Adrenal gland (tissue), 12 donors: Measurements from ENCODE around the gene BOC. TPM values are rescaled to one million over a fixed set of nuclear protein-coding genes. Genes with fewer than 3 reads are reported as not detected.

Experiments
- DNase-seq, 7 donors: peaks; one replicate each; pipeline ENCODE4 v3.0.0-alpha.2; 2019 to 2020
- H3K27ac ChIP-seq, 5 donors: fragments of 200-600 bp; sonication (generic) in 4 of 5; 1 replicate in 3 of 5; 2 replicates in 2 of 5; pipeline versions ENCODE4 v1.5.1 to v1.8.0; 2016 to 2020; ENCODE audit warnings: mild to moderate bottlenecking in 1 of 5
- H3K27me3 ChIP-seq: fragments of 200-600 bp; 2 replicates; pipeline ENCODE4 v1.8.0; 2021
- H3K36me3 ChIP-seq, 2 donors: fragments of 200-600 bp; replicated peaks in 1 of 2; 1 replicate in 1 of 2; 2 replicates in 1 of 2; pipeline versions ENCODE4 v1.5.1 to v1.8.0; 2018 to 2022
- H3K4me1 ChIP-seq, 2 donors: fragments of 200-600 bp; replicated peaks in 1 of 2; 1 replicate in 1 of 2; 2 replicates in 1 of 2; pipeline versions ENCODE4 v1.5.1 to v1.8.0; 2018 to 2021
- H3K4me3 ChIP-seq, 4 donors: fragments of 200-600 bp; sonication (generic) in 3 of 4; one replicate each; pipeline ENCODE4 v1.5.1; 2016 to 2018
- H3K9me3 ChIP-seq, 3 donors: fragments of 200-600 bp; sonication (generic) in 1 of 3; replicated peaks in 1 of 3; 1 replicate in 2 of 3; 2 replicates in 1 of 3; pipeline versions ENCODE4 v1.5.1 to v1.8.0; 2016 to 2021
- CTCF ChIP-seq, 6 experiments: fragments of 450-650 bp in 4 of 6; fragments of 200-600 bp in 2 of 6; sonication (generic) in 1 of 6; IDR thresholded peaks; 1 replicate in 5 of 6; 2 replicates in 1 of 6; pipeline versions ENCODE4 v1.5.1 to v1.8.0; 2016 to 2021; ENCODE audit warnings: antibody characterized with exemption in 6 of 6, mild to moderate bottlenecking in 2 of 6, moderate library complexity in 1 of 6
- POLR2A ChIP-seq, 2 donors: fragments of 450-650 bp; IDR thresholded peaks; one replicate each; pipeline ENCODE4 v1.6.1; 2017; ENCODE audit warnings: antibody characterized with exemption in 2 of 2, mild to moderate bottlenecking in 2 of 2, moderate library complexity in 1 of 2
- WGBS, 4 donors: extraction: QIAGEN DNeasy Blood & Tissue Kit in 2 of 4; methylation state at CpG; one replicate each; pipeline versions ENCODE4 v1.1.5 to v1.1.7; 2013 to 2017; 5-methylcytosine and 5-hydroxymethylcytosine counted together
- intact Hi-C, 2 donors: fragments of 100-400 bp; cut with DNase I; formaldehyde crosslinking; loops; one replicate each; pipeline versions ENCODE4 v1.14.1 to v1.15.0; 2022 to 2023
- polyA plus RNA-seq, 3 donors: library from polyadenylated mRNA; stranded (reverse); fragments of 200-250 nt in 2 of 3; fragments of 350-450 nt in 1 of 3; fragmentation: Illumina TruSeq in 1 of 3; extraction: RNeasy Lipid Tissue Mini Kit (QIAGEN cat#74804) in 1 of 3; gene quantifications; one replicate each; pipeline ENCODE4 v1.2.3, GENCODE V29; 2013 to 2014
- total RNA-seq, 9 donors: library from RNA; depleted of rRNA in 4 of 9; stranded (reverse); fragments of >200 nt in 4 of 9; fragments of 120-200 nt in 1 of 9; fragmentation: NEBNext Ultra II Directional in 1 of 9; extraction: Animal tissue kit (Norgen Biotek cat#: 25700) in 1 of 9; gene quantifications; one replicate each; pipeline versions ENCODE4 v1.1.0 to v1.2.4, GENCODE V29; 2013 to 2023
- donor health status: healthy with polysubstance abuse.
- donor health status: Bipolar disorder and iron deficiency.
- donor health status: DM: yes; HTN: yes; CAD: no.
- donor health status: DM: no; HTN: no; CAD: no.
- donor health status: DM: no; HTN: no; CAD: no.
- donor health status: DM: yes; HTN: yes; CAD: no.

The BOC gene
- total and polyA plus RNA-seq, 12 donors, result 1.9 to 22.3 (median 9.5) TPM

- Histone ChIP-seq H3K27me3 (no peaks in the 10 kb centered on the region), H3K9me3 (no peaks in the 10 kb centered on the region), H3K27ac (no peak overlapping the region), H3K4me3 (no peak overlapping the region), H3K36me3 (no peaks in the 10 kb centered on the region), H3K4me1 (peaks cover 0 to 7% of the 10 kb centered on the region in 2 donors)
- TF ChIP-seq CTCF (IDR thresholded peaks at IDR 0.05) (no peak), POLR2A (IDR thresholded peaks at IDR 0.05) (no peak)
- WGBS, 4 donors, result 86 to 92% (median 90%) methylated on average over 9 of the region's 9 CpGs
- DNase-seq, result no peak
- intact Hi-C loops, result no loop called here
Measured at GRCh38 chr3:113270786-113271185, 59.4 kb downstream of the BOC start.

DNA sequence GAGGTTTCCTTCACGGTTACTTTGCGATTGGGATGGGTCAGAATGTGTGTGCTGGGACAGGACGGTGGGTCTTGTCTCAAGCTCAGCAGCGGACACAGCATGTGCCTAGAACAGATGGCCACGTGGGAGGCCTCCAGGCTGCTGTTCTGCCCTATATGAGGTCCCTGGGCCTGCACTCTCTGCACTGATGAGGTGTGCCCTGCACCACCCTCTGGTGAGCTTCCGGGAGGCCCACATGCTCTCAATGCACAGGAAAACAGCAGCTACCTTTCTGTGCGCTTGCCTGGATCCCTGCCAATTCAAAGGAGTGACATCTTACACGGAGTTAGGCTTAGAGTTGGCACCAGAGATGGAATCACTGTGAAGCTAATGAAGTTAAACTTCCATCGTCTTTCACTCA, 59.8 kb downstream of the BOC start:
- WGBS, 4 donors, result 75 to 81% (median 79%) methylated on average over 2 to 9 of the region's 9 CpGs
- no peak for DNase-seq
- H3K27ac ChIP-seq, result no peak overlapping the region

GRCh38 chr3:113271594-113272384, 60.4 kb downstream of the BOC start:
- intact Hi-C loops, result no loop called here
- no peaks in the 10 kb centered on the region for H3K9me3 ChIP-seq
- WGBS, 4 donors, result 77 to 96% (median 92%) methylated on average over 9 of the region's 9 CpGs
- H3K4me3 ChIP-seq, result no peak overlapping the region
- TF ChIP-seq POLR2A (IDR thresholded peaks at IDR 0.05), result no peak
- no peak for TF ChIP-seq CTCF (IDR thresholded peaks at IDR 0.05)
- no peaks in the 10 kb centered on the region for H3K27me3 ChIP-seq
- peaks cover 0 to 17% of the 10 kb centered on the region in 2 donors for H3K4me1 ChIP-seq
- no peaks in the 10 kb centered on the region for H3K36me3 ChIP-seq
- H3K27ac ChIP-seq, result no peak overlapping the region
- no peak for DNase-seq

More for the DNA sequence above, 59.8 kb downstream of the BOC start:
- Histone ChIP-seq H3K27me3 (no peaks in the 10 kb centered on the region), H3K4me3 (no peak overlapping the region), H3K4me1 (peaks cover 0 to 11% of the 10 kb centered on the region in 2 donors), H3K9me3 (no peaks in the 10 kb centered on the region), H3K36me3 (no peaks in the 10 kb centered on the region)
- intact Hi-C loops, result no loop called here
- TF ChIP-seq POLR2A (IDR thresholded peaks at IDR 0.05) (no peak), CTCF (IDR thresholded peaks at IDR 0.05) (no peak)

DNA sequence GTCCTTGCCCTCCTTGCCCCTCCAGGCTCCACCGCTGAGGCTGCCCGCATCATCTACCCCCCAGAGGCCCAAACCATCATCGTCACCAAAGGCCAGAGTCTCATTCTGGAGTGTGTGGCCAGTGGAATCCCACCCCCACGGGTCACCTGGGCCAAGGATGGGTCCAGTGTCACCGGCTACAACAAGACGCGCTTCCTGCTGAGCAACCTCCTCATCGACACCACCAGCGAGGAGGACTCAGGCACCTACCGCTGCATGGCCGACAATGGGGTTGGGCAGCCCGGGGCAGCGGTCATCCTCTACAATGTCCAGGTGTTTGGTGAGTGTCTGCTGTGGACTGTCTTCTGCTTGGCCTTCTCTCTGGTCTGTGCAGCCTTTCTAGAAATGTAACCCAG, 61.0 kb downstream of the BOC start:
- Histone ChIP-seq H3K36me3 (no peaks in the 10 kb centered on the region), H3K27ac (no peak overlapping the region), H3K27me3 (no peaks in the 10 kb centered on the region), H3K4me3 (no peak overlapping the region), H3K9me3 (no peaks in the 10 kb centered on the region), H3K4me1 (peaks cover 0 to 19% of the 10 kb centered on the region in 2 donors)
- TF ChIP-seq POLR2A (IDR thresholded peaks at IDR 0.05) (no peak), CTCF (IDR thresholded peaks at IDR 0.05) (no peak)
- intact Hi-C loops, result no loop called here
- WGBS, 4 donors, result 90 to 94% (median 93%) methylated on average over 3 to 13 of the region's 13 CpGs
- DNase-seq, result no peak
